WI38 (cell line): ENCODE measurements around the gene BBC3.

ENCODE experiments used
- H3K4me3 ChIP-seq: 2 replicates; pipeline ENCODE4 v1.5.1; 2011; ENCODE audit warnings: low read depth, mild to moderate bottlenecking, control low read depth, low read length
- TF ChIP-seq, protein P1 (sequence below): IDR thresholded peaks from 2 replicates; pipeline ENCODE4 v1.5.1; 2012; ENCODE audit warnings: low read depth, mild to moderate bottlenecking, control low read depth, low read length

The BBC3 gene

DNA sequence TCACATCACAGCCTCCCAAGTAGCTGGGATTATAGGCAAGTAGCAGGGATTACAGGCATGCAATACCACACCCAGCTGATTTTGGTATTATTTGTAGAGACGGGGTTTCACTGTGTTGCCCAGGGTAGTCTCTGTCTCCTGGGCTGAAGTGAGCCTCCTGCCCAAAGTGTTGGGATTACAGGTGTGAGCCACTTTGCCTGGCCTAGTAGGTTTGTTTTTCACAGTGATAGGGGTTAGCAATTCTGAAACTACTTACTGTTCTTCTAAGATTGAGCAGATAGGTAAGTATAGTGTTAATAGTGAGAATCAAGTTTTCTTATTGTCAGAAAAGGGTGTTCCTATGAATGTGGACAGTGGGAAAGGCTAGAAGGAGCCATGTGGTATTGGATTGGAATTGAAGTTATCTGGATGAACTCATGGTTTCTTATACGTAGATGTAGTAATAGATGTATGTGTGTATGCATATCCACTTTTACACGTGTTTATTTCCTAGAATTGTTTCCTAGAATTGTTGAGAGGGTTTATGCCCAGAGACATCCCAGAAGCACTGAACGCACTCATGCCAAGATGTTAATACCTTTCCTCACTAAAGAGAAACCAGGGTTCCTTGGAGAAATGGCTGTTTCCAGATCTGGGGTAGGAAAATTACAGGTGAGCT is 51.2 kb downstream of the BBC3 start:
- no peak overlapping the region for H3K4me3 ChIP-seq
- TF ChIP-seq, protein P1, sequence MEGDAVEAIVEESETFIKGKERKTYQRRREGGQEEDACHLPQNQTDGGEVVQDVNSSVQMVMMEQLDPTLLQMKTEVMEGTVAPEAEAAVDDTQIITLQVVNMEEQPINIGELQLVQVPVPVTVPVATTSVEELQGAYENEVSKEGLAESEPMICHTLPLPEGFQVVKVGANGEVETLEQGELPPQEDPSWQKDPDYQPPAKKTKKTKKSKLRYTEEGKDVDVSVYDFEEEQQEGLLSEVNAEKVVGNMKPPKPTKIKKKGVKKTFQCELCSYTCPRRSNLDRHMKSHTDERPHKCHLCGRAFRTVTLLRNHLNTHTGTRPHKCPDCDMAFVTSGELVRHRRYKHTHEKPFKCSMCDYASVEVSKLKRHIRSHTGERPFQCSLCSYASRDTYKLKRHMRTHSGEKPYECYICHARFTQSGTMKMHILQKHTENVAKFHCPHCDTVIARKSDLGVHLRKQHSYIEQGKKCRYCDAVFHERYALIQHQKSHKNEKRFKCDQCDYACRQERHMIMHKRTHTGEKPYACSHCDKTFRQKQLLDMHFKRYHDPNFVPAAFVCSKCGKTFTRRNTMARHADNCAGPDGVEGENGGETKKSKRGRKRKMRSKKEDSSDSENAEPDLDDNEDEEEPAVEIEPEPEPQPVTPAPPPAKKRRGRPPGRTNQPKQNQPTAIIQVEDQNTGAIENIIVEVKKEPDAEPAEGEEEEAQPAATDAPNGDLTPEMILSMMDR: no peak

DNA sequence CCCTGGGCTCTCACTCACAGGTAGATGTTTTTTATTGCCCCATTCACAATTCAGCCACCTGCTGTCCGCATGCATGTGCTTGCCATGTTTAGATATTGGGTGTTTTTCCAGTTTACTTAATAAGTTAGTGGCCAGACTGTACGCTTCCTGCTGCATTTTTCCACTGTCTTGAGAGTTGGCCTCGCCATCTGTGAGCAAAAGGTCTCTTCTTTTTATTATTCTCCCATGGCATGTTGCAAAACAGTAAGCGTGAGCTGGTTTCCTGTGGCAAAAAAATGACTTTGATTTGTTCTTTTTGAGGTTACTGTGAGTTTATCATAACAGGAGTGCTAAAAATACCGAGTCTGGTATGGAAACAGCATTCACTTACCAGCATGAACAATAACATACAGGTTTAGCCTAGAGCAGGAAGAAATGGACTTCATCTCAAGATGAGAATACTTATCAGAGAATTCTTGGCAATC is 54.3 kb downstream of the BBC3 start:
- TF ChIP-seq, protein P1: no peak
- no peak overlapping the region for H3K4me3 ChIP-seq

DNA sequence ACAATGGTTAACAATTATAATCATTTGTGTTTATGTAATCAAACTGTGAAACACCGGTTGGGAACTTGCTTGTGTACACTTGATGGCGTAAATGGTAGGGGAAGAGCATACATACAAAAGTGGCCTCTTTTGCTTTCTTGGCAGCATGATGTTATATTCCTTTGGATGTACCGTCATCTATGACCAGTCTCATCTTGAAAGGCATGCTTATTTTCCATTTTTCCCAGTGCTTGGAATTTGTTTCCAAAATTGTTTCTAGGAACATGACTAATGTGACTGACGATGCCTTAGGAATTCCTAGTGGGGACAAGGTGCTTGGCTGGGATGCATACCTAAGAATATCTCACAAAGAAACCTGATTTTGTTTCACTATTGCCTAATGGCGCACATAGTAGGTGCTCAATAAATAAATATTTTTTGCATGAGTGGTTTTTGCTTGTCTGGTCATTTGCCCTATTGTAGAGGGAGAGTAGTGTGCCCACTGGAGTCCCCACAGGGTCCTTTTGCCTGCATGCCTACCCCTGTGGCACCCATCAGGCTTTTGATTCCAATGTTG is 54.9 kb downstream of the BBC3 start:
- TF ChIP-seq, protein P1: no peak
- H3K4me3 ChIP-seq: no peak overlapping the region

DNA sequence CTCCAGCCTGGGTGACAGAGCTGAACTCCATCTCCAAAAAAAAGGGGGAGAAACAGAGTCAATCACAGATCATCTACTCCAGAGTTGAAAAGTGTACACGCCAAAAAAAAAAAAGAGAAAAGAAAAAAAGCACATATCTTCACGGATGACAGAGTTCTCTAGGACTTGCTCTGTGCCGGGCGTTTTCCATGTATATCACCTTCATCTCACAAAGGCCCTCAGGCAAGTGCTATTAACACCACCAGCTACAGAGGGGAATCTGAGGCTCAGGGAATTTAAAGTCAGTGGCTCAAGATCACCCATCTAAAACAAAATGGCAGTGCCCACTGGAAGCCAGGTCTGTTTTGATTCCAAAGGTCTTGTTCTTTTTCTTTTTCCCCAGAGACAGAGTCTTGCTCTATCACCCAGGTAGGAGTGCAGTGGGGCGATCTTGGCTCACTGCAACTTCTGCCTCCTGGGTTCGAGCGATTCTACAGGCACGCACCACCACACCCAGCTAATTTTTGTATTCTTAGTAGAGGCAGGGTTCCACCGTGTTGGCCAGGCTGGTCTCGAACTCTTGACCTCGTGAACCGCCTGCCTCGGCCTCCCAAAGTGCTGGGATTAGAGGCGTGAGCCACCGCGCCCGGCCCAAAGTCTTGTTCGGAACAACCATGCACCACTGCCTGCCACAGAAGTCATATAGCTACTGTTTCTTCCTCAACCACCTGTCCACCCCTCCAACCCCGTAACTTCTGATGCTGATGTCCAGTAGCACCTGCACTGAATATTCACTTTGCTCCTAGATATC is 58.1 kb downstream of the BBC3 start:
- TF ChIP-seq, protein P1: no peak
- H3K4me3 ChIP-seq: no peak overlapping the region
